Measurements from ENCODE around the gene FOLR3.
"Not testable (repeated sequence)": the region's sequence is repeated elsewhere in the genome, so short reads cannot be mapped to it uniquely, and the experiment has no call there.

The FOLR3 gene

GRCh38 chr11:72135473-72135872 is at the start of gene FOLR3:
TSS of gene FOLR3 (plus strand) at chr11:72135725. CDS start at chr11:72135953, 228 bp downstream.
- H3K27ac ChIP-seq (ENCODE audit: low read depth, low read length); H3K36me3 ChIP-seq (ENCODE audit: control insufficient read depth, insufficient read depth, low read length); H3K9ac ChIP-seq (ENCODE audit: low read depth, low read length); H3K4me1 ChIP-seq (ENCODE audit: control insufficient read depth, insufficient read depth, low read length); H3K4me3 ChIP-seq (ENCODE audit: low read depth, low read length); H3K27me3 ChIP-seq (ENCODE audit: control insufficient read depth, insufficient read depth, low read length); H3K9me3 ChIP-seq (ENCODE audit: control insufficient read depth, insufficient read depth, low read length): not testable (repeated sequence)

DNA sequence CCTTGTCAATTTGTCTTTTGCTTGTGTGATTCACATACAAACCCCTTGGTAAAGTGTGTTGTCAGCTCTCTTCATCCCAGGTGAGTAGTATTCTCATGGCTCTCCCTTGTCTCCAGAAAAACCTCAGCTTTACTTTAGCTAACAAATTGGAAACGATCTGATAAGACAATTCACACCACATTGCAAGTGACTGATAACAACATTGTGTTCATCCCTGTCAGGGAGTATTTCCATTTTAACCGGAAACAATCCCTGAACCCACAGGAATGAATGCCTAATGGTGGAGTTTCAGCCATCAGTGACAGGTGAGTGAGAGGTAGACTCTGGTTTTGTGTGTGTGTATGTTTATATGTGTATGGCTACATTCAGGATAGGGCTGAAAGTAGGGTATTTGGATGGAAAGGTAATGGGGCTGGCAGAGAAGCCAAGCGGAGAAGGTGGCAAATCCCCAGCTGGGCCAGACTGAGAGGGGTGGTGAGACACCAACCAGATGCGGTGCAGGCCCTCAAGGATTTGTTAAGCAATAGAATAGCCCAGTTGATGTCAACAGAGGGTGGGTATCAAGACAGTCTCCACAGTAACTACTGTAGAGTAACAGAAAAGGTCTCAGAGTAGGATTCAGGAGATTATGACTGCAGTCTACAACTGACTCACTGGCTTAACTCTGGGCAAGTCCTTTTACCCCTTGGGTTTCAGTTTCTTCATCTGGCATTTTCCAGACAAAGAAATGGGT is 47.3 kb upstream of the FOLR3 start:
- H3K36me3 ChIP-seq (ENCODE audit: control insufficient read depth, insufficient read depth, low read length), result peaks cover 9% of the 10 kb centered on the region
- no peak overlapping the region for H3K4me3 ChIP-seq (ENCODE audit: low read depth, low read length)
- H3K27ac ChIP-seq (ENCODE audit: low read depth, low read length), result no peak overlapping the region
- H3K4me1 ChIP-seq (ENCODE audit: control insufficient read depth, insufficient read depth, low read length), result peaks cover 3% of the 10 kb centered on the region; the same call in 1 of the 2 replicates
- H3K27me3 ChIP-seq (ENCODE audit: control insufficient read depth, insufficient read depth, low read length), result no peaks in the 10 kb centered on the region
- no peaks in the 10 kb centered on the region for H3K9me3 ChIP-seq (ENCODE audit: control insufficient read depth, insufficient read depth, low read length)
- H3K9ac ChIP-seq (ENCODE audit: low read depth, low read length), result no peak overlapping the region

DNA sequence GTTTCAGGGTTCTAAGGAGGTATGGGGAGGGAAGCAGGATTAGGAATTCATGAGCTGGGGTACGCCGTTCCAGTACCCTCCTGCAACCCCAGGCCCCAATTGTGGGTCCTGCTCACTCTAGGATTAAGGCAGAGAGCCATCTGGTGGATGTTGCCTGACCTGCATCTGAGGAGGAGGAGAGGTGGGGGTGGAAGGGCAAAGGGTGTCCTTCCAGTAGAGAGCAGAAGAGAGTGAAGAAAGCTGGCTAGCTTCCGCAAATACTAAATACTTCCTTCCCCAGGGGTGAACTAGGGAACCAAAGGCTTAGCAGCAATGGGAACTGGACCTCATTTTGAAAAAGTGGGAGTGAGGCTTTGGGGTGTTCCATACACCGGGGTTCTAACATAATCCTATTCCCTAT is 44.2 kb upstream of the FOLR3 start:
- no peak overlapping the region for H3K9ac ChIP-seq (ENCODE audit: low read depth, low read length)
- no peaks in the 10 kb centered on the region for H3K27me3 ChIP-seq (ENCODE audit: control insufficient read depth, insufficient read depth, low read length)
- peaks cover 24% of the 10 kb centered on the region for H3K36me3 ChIP-seq (ENCODE audit: control insufficient read depth, insufficient read depth, low read length)
- peak overlapping the region; percentile 42 for H3K27ac ChIP-seq (ENCODE audit: low read depth, low read length)
- no peak overlapping the region for H3K4me3 ChIP-seq (ENCODE audit: low read depth, low read length)
- H3K9me3 ChIP-seq (ENCODE audit: control insufficient read depth, insufficient read depth, low read length), result no peaks in the 10 kb centered on the region
- H3K4me1 ChIP-seq (ENCODE audit: control insufficient read depth, insufficient read depth, low read length), result peaks cover 3% of the 10 kb centered on the region; the same call in 1 of the 2 replicates

DNA sequence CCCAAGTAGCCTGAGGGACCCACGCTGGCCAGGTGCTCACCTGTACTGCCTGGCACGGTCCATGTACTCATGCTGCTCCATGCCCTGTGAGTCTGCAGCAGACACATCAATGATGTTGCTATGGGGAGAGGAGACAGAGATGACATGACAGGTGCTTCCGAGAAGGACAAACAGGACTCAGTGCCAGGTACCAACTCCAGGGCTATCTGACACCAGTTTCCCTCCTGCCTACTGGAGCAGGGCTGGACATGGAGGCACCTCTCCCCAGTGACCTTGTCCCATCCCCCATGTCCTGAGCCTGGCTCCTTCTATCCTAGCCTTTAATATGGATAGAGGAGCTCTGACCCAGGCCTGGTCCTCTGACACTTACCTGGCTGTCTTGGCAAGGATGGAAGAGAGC is 36.8 kb upstream of the FOLR3 start:
- no peaks in the 10 kb centered on the region for H3K27me3 ChIP-seq (ENCODE audit: control insufficient read depth, insufficient read depth, low read length)
- H3K27ac ChIP-seq (ENCODE audit: low read depth, low read length), result no peak overlapping the region
- H3K9me3 ChIP-seq (ENCODE audit: control insufficient read depth, insufficient read depth, low read length), result no peaks in the 10 kb centered on the region
- H3K4me3 ChIP-seq (ENCODE audit: low read depth, low read length), result no peak overlapping the region
- H3K36me3 ChIP-seq (ENCODE audit: control insufficient read depth, insufficient read depth, low read length), result peaks cover 60% of the 10 kb centered on the region
- H3K9ac ChIP-seq (ENCODE audit: low read depth, low read length), result no peak overlapping the region
- H3K4me1 ChIP-seq (ENCODE audit: control insufficient read depth, insufficient read depth, low read length), result peaks cover 9% of the 10 kb centered on the region

DNA sequence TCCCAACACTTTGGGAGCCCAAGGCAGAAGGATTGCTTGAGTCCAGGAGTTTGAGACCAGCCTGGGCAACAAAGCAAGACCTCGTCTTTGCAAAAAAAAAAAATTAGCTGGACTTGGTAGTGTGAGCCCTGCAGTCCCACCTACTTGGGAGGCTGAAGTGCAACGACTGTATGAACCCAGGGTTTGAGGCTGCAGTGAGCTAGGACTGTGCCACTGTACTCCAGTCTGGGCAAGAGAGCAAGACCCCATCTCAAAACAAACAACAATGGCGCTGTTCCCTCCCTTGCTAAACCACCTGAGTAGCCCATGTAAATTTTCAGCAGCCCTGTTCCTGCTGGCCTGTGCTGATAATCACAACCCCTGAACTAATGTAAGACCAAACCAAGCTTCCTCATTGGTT is 35.5 kb upstream of the FOLR3 start:
- no peaks in the 10 kb centered on the region for H3K27me3 ChIP-seq (ENCODE audit: control insufficient read depth, insufficient read depth, low read length)
- H3K27ac ChIP-seq (ENCODE audit: low read depth, low read length), result no peak overlapping the region
- H3K9me3 ChIP-seq (ENCODE audit: control insufficient read depth, insufficient read depth, low read length), result no peaks in the 10 kb centered on the region
- H3K4me3 ChIP-seq (ENCODE audit: low read depth, low read length), result no peak overlapping the region
- peaks cover 12% of the 10 kb centered on the region for H3K4me1 ChIP-seq (ENCODE audit: control insufficient read depth, insufficient read depth, low read length)
- H3K36me3 ChIP-seq (ENCODE audit: control insufficient read depth, insufficient read depth, low read length), result peaks cover 50% of the 10 kb centered on the region
- no peak overlapping the region for H3K9ac ChIP-seq (ENCODE audit: low read depth, low read length)

DNA sequence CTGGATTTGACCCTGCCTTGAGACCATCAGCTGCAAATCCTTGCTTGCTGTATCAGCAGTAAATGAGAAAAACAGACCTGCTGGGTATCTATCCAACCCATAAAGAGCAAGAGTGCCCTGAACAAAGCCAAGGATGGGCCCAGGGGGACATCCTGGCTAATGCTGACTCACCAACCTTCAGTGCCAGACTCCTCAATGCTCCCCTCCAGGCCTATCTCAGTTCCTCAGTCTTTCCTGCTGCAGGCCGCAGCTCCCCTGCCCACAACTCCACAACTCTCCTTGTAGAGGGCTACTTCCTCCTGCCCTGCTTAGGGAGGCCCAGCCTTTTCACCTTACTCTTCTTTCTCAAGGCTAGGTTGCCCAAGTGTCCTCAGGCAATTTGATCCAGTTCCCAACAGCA is 35.1 kb upstream of the FOLR3 start:
- Histone ChIP-seq H3K27me3 (ENCODE audit: control insufficient read depth, insufficient read depth, low read length) (no peaks in the 10 kb centered on the region), H3K36me3 (ENCODE audit: control insufficient read depth, insufficient read depth, low read length) (peaks cover 50% of the 10 kb centered on the region), H3K9me3 (ENCODE audit: control insufficient read depth, insufficient read depth, low read length) (no peaks in the 10 kb centered on the region), H3K27ac (ENCODE audit: low read depth, low read length) (no peak overlapping the region), H3K9ac (ENCODE audit: low read depth, low read length) (no peak overlapping the region), H3K4me3 (ENCODE audit: low read depth, low read length) (no peak overlapping the region), H3K4me1 (ENCODE audit: control insufficient read depth, insufficient read depth, low read length) (peaks cover 12% of the 10 kb centered on the region)

GRCh38 chr11:72102162-72102561 is 33.4 kb upstream of the FOLR3 start:
- H3K9me3 ChIP-seq (ENCODE audit: control insufficient read depth, insufficient read depth, low read length), result no peaks in the 10 kb centered on the region
- peak overlapping the region; percentile 96 for H3K9ac ChIP-seq (ENCODE audit: low read depth, low read length)
- H3K36me3 ChIP-seq (ENCODE audit: control insufficient read depth, insufficient read depth, low read length), result peaks cover 41% of the 10 kb centered on the region
- H3K27me3 ChIP-seq (ENCODE audit: control insufficient read depth, insufficient read depth, low read length), result no peaks in the 10 kb centered on the region
- no peak overlapping the region for H3K27ac ChIP-seq (ENCODE audit: low read depth, low read length)
- H3K4me1 ChIP-seq (ENCODE audit: control insufficient read depth, insufficient read depth, low read length), result peaks cover 12% of the 10 kb centered on the region
- H3K4me3 ChIP-seq (ENCODE audit: low read depth, low read length), result peak overlapping the region; percentile 99

GRCh38 chr11:72102631-72102945 is 32.9 kb upstream of the FOLR3 start:
- peak overlapping the region; percentile 96 for H3K9ac ChIP-seq (ENCODE audit: low read depth, low read length)
- no peaks in the 10 kb centered on the region for H3K9me3 ChIP-seq (ENCODE audit: control insufficient read depth, insufficient read depth, low read length)
- peaks cover 12% of the 10 kb centered on the region for H3K4me1 ChIP-seq (ENCODE audit: control insufficient read depth, insufficient read depth, low read length)
- peak overlapping the region; percentile 99 for H3K4me3 ChIP-seq (ENCODE audit: low read depth, low read length)
- peaks cover 37% of the 10 kb centered on the region for H3K36me3 ChIP-seq (ENCODE audit: control insufficient read depth, insufficient read depth, low read length)
- H3K27me3 ChIP-seq (ENCODE audit: control insufficient read depth, insufficient read depth, low read length), result no peaks in the 10 kb centered on the region
- peak overlapping the region; percentile 95 for H3K27ac ChIP-seq (ENCODE audit: low read depth, low read length)

GRCh38 chr11:72102946-72103753 is 32.4 kb upstream of the FOLR3 start, which contains the start of gene LAMTOR1:
TSS of gene LAMTOR1 (minus strand) at chr11:72103297. CDS start at chr11:72103224, 73 bp downstream.
- Histone ChIP-seq H3K36me3 (ENCODE audit: control insufficient read depth, insufficient read depth, low read length) (peaks cover 31% of the 10 kb centered on the region), H3K4me3 (ENCODE audit: low read depth, low read length) (peak within 1 kb of the TSS; percentile 99), H3K4me1 (ENCODE audit: control insufficient read depth, insufficient read depth, low read length) (peaks cover 12% of the 10 kb centered on the region)

DNA sequence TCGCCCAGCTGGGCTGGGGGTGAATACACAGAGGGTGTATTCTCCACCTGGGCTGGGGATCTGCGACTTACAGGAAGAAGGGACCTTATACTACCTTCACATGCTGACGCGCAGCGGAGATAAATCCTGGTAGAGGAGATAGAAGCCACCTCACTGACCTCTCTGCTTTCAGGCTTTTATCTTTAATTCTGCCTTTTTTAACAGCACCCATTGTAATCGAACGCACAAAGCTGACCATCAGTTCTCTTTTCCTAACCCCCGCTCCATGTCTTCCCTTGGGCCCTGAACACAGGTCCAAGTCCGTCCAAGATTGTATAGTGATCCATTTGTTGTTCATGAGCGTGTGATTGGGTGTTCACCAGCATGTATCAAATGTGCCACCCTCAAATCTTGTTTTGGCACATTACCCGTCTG is 31.8 kb upstream of the FOLR3 start:
- Histone ChIP-seq H3K4me3 (ENCODE audit: low read depth, low read length) (peak overlapping the region; percentile 59), H3K36me3 (ENCODE audit: control insufficient read depth, insufficient read depth, low read length) (peaks cover 25% of the 10 kb centered on the region), H3K4me1 (ENCODE audit: control insufficient read depth, insufficient read depth, low read length) (peaks cover 12% of the 10 kb centered on the region), H3K9ac (ENCODE audit: low read depth, low read length) (peak overlapping the region; percentile 68), H3K9me3 (ENCODE audit: control insufficient read depth, insufficient read depth, low read length) (no peaks in the 10 kb centered on the region), H3K27ac (ENCODE audit: low read depth, low read length) (peak overlapping the region; percentile 85), H3K27me3 (ENCODE audit: control insufficient read depth, insufficient read depth, low read length) (no peaks in the 10 kb centered on the region)

More at GRCh38 chr11:72102946-72103753, 32.4 kb upstream of the FOLR3 start, which contains the start of gene LAMTOR1:
- H3K9me3 ChIP-seq (ENCODE audit: control insufficient read depth, insufficient read depth, low read length), result no peaks in the 10 kb centered on the region
- H3K27ac ChIP-seq (ENCODE audit: low read depth, low read length), result peak within 1 kb of the TSS; percentile 95
- no peaks in the 10 kb centered on the region for H3K27me3 ChIP-seq (ENCODE audit: control insufficient read depth, insufficient read depth, low read length)
- H3K9ac ChIP-seq (ENCODE audit: low read depth, low read length), result peak within 1 kb of the TSS; percentile 96

- no peak within 1 kb of the TSS for H3K9ac ChIP-seq (ENCODE audit: low read depth, low read length)
- no peak within 1 kb of the TSS for H3K27ac ChIP-seq (ENCODE audit: low read depth, low read length)
Measured at GRCh38 chr11:72105888-72106287, 29.6 kb upstream of the FOLR3 start, which contains the start of gene TOMT. TSS of gene TOMT (plus strand) at chr11:72105924. CDS start at chr11:72105952, 28 bp downstream.

More at GRCh38 chr11:72105888-72106287, 29.6 kb upstream of the FOLR3 start, which contains the start of gene TOMT:
- Histone ChIP-seq H3K9me3 (ENCODE audit: control insufficient read depth, insufficient read depth, low read length) (no peaks in the 10 kb centered on the region), H3K36me3 (ENCODE audit: control insufficient read depth, insufficient read depth, low read length) (peaks cover 18% of the 10 kb centered on the region; the same call in 1 of the 2 replicates), H3K4me3 (ENCODE audit: low read depth, low read length) (no peak within 1 kb of the TSS), H3K4me1 (ENCODE audit: control insufficient read depth, insufficient read depth, low read length) (peaks cover 12% of the 10 kb centered on the region), H3K27me3 (ENCODE audit: control insufficient read depth, insufficient read depth, low read length) (no peaks in the 10 kb centered on the region)

All from HUES48 (cell line).